Kidney epithelial cell (primary cell): ENCODE measurements around the gene UTS2B. TPM values are rescaled to one million over a fixed set of nuclear protein-coding genes. Genes with fewer than 3 reads are reported as not detected.

Experiments
- DNase-seq: peaks from one replicate; pipeline ENCODE4 v3.0.0-alpha.2; 2010; ENCODE audit warnings: low read depth
- H3K27me3 ChIP-seq: 2 replicates; pipeline ENCODE4 v1.6.0; 2011; ENCODE audit warnings: low read length; ENCODE audit not compliant: control insufficient read depth, insufficient read depth
- H3K36me3 ChIP-seq: 2 replicates; pipeline ENCODE4 v1.5.1; 2011; ENCODE audit warnings: low read length; ENCODE audit not compliant: control insufficient read depth, insufficient read depth
- H3K4me3 ChIP-seq: 2 replicates; pipeline ENCODE4 v1.5.1; 2011; ENCODE audit warnings: low read depth, mild to moderate bottlenecking, control low read depth, low read length
- CTCF ChIP-seq: IDR thresholded peaks from 2 replicates; pipeline ENCODE4 v1.5.1; 2011; ENCODE audit warnings: mild to moderate bottlenecking, moderate library complexity, low read length, control low read depth, inconsistent platforms; ENCODE audit not compliant: insufficient read depth, poor library complexity, severe bottlenecking
- total RNA-seq: library from RNA; depleted of rRNA; stranded (reverse); fragments of >200 nt; gene quantifications from 2 replicates; pipeline ENCODE4 v1.2.3, GENCODE V29; 2015

Gene UTS2B
- total RNA-seq, 1 donor from 2014 or later, result 0.46 TPM

- Histone ChIP-seq H3K4me3 (no peak overlapping the region), H3K36me3 (no peaks in the 10 kb centered on the region), H3K27me3 (no peaks in the 10 kb centered on the region)
- no peak for TF ChIP-seq CTCF
- no peak for DNase-seq
These were observed 92.0 kb downstream of the UTS2B start for GRCh38 chr3:191238321-191238817.

GRCh38 chr3:191237047-191237882, 93.1 kb downstream of the UTS2B start:
- TF ChIP-seq CTCF, result no peak

GRCh38 chr3:191236646-191237045, 93.7 kb downstream of the UTS2B start:
- H3K27me3 ChIP-seq, result no peaks in the 10 kb centered on the region
- DNase-seq, result no peak
- H3K36me3 ChIP-seq, result no peaks in the 10 kb centered on the region
- no peak overlapping the region for H3K4me3 ChIP-seq
- no peak for TF ChIP-seq CTCF

More at GRCh38 chr3:191237047-191237882, 93.1 kb downstream of the UTS2B start:
- no peak for DNase-seq
- no peaks in the 10 kb centered on the region for H3K36me3 ChIP-seq
- H3K4me3 ChIP-seq, result no peak overlapping the region
- H3K27me3 ChIP-seq, result no peaks in the 10 kb centered on the region

GRCh38 chr3:191235331-191236314, 94.7 kb downstream of the UTS2B start:
- Histone ChIP-seq H3K4me3 (no peak overlapping the region), H3K27me3 (no peaks in the 10 kb centered on the region), H3K36me3 (no peaks in the 10 kb centered on the region)
- DNase-seq, result no peak
- TF ChIP-seq CTCF, result no peak

- TF ChIP-seq CTCF, result no peak
- no peaks in the 10 kb centered on the region for H3K27me3 ChIP-seq
- H3K4me3 ChIP-seq, result no peak overlapping the region
- DNase-seq, result no peak
- no peaks in the 10 kb centered on the region for H3K36me3 ChIP-seq
These were observed 96.1 kb downstream of the UTS2B start for GRCh38 chr3:191234216-191234615.
